ENCODE data around the gene RREB1.
A peak's percentile ranks its signal among the peaks of the same experiment; 100 is the strongest.

RREB1 gene

DNA sequence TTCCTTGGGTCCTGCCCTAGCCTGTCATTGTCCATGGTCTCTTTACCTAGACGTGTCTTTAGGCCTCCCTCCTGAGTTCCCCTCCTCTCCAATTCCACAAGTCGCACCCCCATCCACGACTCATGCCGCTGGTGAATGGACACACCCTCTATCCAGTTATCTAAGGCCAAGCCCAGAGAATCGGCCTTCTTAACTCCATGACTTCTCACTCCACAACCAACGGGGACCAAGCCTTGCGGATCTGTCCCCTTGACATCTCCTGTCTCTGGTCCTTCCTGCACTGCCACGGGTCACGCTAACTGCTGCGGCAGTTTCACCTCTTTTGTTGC is 7.0 kb upstream of the RREB1 start:
- no peak for DNase-seq

DNA sequence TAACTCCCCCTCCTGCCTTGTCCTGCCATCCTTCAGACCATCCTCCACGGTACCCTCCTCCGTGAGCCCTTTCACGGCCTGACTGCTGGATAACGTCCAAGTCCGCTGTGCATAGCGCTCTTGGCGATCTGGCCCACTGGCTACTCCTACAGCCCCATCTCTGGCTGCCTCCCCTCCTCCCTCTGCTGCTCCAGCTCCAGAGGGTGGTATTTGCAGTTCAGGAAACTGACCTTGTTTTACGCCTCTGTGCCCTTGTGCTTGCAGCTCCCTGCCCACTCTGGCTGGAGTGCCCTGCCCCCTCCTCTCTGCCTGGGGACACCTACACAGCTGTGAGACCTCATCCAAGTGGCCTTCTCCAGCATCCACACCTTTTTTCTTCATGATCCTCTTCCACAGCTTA is 6.5 kb upstream of the RREB1 start:
- DNase-seq = no peak

DNA sequence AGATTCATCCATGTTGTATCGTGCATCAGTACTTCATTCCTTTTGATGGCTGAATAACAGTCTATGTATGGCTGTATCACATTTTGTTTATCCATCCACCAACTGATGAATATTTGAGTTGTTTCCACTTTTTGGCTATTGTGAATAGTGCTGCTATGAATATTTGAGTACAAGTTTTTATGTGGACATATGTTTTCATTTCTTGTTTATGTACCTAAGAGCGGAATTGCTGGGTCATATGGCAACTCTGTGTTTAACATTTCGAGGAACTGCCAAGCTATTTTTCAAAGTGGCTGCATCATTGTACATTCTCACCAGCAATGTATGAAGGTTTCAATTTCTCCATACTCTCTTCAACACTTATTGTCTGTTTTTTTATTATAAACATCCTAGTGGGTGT is 3.0 kb upstream of the RREB1 start:
- no peak for DNase-seq

DNA sequence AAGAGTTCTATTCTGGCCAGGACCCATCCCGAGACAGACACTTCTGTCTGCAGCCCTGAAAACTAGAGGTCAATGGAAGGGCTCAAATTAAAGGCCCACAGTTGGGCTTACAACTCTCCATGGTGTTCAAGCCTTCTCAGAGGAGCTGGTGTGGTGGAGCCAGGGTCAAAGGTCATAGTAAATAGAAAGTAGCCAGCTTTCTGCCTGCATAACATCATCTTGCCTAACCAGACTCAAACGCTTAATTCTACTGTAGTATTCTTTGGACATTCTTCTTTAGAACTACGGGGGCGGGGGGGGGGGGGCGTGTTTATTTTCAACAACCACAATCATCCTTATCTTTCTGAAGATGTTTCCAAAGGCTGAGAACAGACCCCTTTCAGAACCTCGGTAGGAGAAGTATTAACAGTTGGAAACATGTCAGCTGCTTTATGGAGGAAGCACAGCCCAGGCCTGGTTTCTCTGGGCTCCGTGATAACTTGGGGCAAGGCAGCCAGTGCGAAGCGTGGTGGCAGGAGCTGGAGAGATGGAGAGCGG is 1.5 kb upstream of the RREB1 start:
- DNase-seq = no peak

DNA sequence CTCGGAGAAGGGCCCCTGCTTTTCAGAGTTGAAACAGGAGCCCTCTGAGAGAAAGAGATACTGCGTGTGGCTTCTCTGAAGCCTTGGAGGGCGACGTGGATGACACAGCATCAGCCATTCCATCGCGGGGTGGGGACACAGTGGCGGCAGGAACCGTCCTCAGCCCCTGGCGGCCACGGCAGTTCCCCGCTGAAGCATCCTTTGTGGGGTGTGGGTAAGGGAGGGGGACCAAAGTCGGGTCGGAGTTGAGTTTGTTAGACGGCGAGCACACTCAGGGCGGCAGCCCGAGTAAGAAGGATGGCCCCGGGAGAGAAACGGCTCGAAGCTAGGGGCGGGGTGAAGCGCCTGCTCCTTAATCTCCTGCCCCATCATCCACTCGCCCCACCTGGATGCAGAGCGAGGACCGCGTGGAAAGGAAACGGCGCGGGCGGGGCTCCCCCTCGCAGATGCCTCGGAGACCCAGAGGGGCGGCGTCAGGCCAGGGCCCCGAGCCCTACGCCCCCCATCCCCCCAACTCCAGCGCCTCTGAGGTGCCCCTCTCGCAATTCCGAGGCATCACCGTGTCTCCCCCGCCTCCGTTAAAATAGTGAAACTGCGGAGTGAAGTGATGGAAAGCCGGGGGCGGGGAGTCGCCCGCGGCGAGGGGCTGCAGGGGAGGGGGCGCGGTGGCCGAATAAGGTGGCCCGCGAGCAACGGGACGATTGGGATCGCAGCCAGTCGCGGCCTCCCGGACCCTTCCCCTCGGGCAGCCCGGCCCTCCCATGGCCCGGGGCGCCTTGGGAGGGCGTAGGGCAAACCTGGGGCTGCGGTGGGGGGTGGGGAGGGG is 796 bp upstream of the RREB1 start:
- DNase-seq = no peak

DNA sequence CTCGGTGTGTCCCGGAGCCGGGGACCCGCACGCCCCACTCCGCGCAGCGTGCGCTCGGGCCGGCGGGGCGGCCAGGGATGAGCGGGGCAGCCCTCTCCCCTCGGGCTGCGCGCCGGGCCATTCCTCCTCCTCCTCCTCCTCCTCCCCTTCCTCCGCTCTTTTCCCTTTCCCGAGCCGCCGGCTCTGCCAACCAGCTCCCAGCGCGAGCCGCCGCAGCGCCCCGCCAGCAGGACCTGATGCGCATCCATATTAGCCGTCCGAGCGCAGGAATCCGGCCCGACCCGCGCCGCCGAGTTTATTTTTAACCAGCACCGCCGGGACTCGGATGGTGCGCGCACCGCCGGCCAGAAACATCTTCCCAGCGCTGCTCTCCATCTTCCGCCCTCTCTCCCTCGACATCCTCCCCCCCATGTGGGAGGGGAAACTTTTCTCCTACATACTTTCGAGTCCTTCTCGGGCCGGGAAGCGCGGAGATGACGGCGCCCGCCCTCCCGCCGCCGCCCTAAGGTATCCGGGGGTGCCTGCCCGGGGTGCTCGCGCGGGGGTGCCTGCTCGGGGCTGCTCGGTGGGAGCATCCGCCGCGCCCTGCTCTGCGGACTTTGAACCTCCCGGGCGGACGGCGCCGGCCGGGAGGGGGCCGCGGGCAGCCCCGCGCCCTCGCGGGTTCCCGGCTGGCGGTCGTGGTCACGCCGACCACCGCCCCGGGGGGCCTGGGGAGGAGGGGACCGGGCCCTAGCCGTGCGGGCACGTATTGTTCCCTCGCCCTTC is 619 bp downstream of the RREB1 start:
- DNase-seq = peak in 1 of 2 donors; percentile 62

DNA sequence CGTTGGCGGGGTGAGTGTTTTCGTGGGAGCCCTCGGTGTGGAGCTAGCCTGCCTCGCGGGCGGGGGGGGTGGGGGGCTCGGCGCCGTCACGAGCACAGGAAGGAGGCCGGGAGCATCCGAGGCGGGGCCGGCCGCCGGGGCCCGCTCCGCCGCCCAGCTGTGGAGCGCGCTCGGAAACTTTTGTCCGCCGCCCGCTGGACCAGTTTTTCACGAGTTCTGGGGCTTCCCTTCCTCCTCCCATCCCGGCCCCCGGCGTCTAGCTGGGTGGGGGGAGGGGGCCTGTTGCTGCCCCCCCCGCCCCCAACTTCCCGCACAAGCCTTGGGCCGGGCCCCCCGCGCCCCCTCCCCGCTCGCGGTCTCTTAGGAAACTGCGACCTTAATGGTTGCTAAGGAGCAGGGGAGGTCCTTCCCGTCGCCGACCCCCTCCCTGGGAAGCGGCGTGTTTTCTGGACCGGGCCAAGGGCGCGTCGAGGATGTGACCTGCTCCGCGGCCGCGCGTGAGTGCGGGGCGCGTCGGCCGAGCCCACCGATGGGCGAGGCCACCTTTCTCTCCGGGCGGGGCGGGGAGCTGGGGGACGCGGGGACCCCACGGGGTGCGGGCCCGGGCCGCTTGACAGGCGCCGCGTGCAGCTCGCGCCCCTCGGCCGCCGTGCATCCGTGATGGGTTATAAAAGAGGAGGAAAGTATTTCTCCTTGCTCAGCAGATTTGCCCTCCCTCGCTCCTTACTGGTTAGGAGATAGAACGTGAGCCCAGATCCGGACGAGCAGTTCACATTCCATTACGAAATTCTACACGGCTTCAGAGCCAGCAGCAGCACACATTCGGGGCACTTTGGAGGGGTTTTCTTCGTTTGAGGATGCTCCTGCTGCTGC is 1.4 kb downstream of the RREB1 start:
- DNase-seq = peak; percentile 52 to 59

GRCh38 chr6:7110092-7110792 is 2.5 kb downstream of the RREB1 start:
- no peak for DNase-seq

- DNase-seq = no peak
Observed at GRCh38 chr6:7111095-7111690, 3.4 kb downstream of the RREB1 start.

DNA sequence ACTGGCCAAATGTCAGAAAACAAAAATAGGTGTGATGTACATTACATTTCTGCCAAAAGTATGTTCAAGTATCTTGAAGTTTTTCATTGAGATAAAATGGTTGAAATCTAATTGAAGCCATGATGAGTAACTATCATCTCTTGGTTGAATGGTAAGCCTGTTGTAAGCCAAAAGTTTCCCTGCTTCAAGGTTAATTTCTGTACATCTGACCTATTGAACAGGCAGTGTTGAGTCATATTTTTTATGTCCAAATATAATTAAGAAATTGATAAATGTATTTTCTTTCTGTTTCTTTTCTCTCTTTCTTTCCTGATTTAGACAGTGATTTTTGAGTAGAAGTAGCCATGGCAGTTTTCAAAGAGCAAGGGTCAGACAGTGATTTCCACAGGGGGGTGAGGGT is 4.4 kb downstream of the RREB1 start:
- no peak for DNase-seq

DNA sequence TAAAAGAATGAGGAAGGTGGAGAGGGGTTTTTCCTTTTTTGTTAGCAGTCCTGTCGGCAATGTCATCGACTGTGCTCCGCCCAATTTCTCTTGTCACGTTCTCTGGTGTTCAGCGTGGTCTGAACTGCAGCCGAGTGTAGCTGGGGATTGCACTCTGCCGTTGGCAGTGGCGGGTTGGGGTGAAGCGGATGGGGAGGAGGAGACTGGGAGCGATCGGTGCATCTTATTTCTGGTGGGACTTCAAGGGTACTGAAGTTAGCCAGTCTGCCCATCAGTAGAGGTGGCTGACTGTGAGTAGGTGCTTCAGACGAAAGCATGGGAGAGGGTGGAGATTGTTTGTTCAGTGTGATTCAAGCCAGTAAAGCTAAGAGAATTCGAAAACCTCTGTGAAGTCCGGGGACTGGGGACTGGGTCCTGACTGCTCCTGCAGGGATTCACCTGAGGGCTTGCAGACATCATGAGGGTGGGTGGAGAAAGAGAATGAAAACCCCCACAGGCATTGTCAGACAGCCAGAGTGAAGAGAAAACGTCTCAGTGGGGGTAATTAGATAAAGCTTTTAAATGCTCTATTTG is 5.1 kb downstream of the RREB1 start:
- peak; percentile 48 to 63 for DNase-seq

- no peak for DNase-seq
Observed at GRCh38 chr6:7114744-7115458, 7.1 kb downstream of the RREB1 start.

GRCh38 chr6:7115543-7116231 is 7.9 kb downstream of the RREB1 start:
- no peak for DNase-seq

- DNase-seq = no peak
Observed at GRCh38 chr6:7119272-7119801, 11.6 kb downstream of the RREB1 start.

DNA sequence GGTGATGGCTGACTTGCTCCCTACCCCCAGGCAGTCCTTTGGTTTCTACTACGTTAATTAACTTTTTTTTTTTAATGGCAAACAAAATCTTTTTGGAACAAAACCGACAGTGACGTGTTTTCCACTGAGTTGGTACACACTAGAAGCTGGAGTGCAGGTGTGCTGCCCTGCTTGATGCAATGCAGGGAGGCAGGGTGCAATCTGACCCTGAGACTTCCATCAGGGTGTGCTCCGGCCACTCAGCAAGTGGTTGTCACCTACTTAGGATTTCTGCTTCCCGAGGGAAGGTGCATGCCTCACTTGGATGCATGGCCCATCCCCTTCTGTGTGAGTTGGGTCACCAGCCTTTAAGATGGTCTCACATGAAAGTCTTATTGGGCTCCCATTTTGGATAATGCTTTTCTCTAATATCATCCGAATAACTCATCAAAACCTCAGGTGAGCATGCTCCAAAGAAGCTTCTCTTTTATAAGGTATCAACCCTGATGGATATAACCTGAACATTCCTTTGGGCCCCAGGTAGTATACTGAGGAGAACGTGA is 14.0 kb downstream of the RREB1 start:
- no peak for DNase-seq

- DNase-seq = no peak
Observed at GRCh38 chr6:7122684-7123083, 14.9 kb downstream of the RREB1 start.

- DNase-seq = no peak
Observed at GRCh38 chr6:7124114-7124513, 16.4 kb downstream of the RREB1 start.

DNA sequence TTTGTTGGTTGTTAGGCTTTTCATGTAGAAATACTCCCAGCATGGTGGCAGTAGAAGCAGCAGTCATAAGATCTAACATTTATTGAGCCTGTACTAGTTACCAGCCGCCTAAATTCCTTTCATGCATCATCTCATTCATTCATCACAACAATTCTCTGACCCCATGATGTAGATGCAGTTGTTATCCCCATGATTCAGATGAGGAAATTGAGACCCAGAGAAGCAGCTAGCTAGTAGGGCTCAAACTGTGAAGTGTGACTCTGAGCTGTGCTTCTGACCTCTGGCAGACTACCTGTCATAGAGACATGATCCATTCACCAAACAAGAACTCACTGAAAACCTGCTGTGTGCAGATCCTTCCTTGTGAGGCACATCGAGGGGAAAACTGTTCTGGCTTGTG is 16.9 kb downstream of the RREB1 start:
- peak in 1 of 2 donors; percentile 55 for DNase-seq

- DNase-seq = no peak
Observed at GRCh38 chr6:7125290-7125689, 17.5 kb downstream of the RREB1 start.

DNA sequence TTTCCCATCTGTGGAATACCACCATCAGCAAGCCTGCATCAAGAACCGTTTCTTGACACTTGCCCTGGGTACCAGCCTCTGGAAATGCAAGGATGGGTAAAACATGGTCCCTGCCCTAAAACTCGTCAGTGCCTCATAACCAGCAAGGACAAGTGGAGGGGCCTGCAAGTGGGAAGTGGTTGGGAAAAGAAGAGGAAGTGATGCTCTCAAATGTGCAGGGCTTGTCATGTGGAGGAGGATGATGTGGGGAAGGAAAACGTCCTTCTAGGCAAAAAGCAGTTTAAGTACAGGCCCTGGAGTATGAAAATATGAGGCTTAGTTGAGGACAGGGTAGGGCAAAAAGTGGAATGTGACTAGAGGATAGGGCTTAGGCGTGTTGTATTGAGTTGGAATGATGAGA is 19.0 kb downstream of the RREB1 start:
- peak; percentile 66 to 80 for DNase-seq
